ENCODE measurements around the gene GJB4.
"Not testable (repeated sequence)": the region's sequence is repeated elsewhere in the genome, so short reads cannot be mapped to it uniquely, and the experiment has no call there.

Gene GJB4

GRCh38 chr1:34763142-34763781, 3.7 kb downstream of the GJB4 start:
- H3K36me3 ChIP-seq (ENCODE audit: insufficient read depth, low read length) = no peaks in the 10 kb centered on the region
- H3K4me3 ChIP-seq (ENCODE audit: low read depth in 1 of 2, low read length in 2 of 2) = no peak overlapping the region
- H3K9me3 ChIP-seq (ENCODE audit: low read length) = no peaks in the 10 kb centered on the region
- no peak overlapping the region for H3K27ac ChIP-seq (ENCODE audit: low read depth, low read length)
- no peak overlapping the region for H3K9ac ChIP-seq (ENCODE audit: low read length)
- no peaks in the 10 kb centered on the region for H3K27me3 ChIP-seq (ENCODE audit: control insufficient read depth in 1 of 2, insufficient read depth in 2 of 2, low read length in 2 of 2)
- no peaks in the 10 kb centered on the region for H3K4me1 ChIP-seq (ENCODE audit: insufficient read depth, low read length)

GRCh38 chr1:34768856-34769255, 9.3 kb downstream of the GJB4 start:
- Histone ChIP-seq H3K4me1 (ENCODE audit: insufficient read depth, low read length) (no peaks in the 10 kb centered on the region), H3K36me3 (ENCODE audit: insufficient read depth, low read length) (no peaks in the 10 kb centered on the region), H3K27ac (ENCODE audit: low read depth, low read length) (no peak overlapping the region), H3K4me3 (ENCODE audit: low read depth in 1 of 2, low read length in 2 of 2) (no peak overlapping the region), H3K27me3 (ENCODE audit: control insufficient read depth in 1 of 2, insufficient read depth in 2 of 2, low read length in 2 of 2) (no peaks in the 10 kb centered on the region), H3K9ac (ENCODE audit: low read length) (no peak overlapping the region), H3K9me3 (ENCODE audit: low read length) (no peaks in the 10 kb centered on the region)

- Histone ChIP-seq H3K4me3 (ENCODE audit: low read depth in 1 of 2, low read length in 2 of 2) (no peak overlapping the region), H3K27ac (ENCODE audit: low read depth, low read length) (no peak overlapping the region), H3K4me1 (ENCODE audit: insufficient read depth, low read length) (no peaks in the 10 kb centered on the region), H3K27me3 (ENCODE audit: control insufficient read depth in 1 of 2, insufficient read depth in 2 of 2, low read length in 2 of 2) (no peaks in the 10 kb centered on the region), H3K36me3 (ENCODE audit: insufficient read depth, low read length) (no peaks in the 10 kb centered on the region), H3K9me3 (ENCODE audit: low read length) (no peaks in the 10 kb centered on the region), H3K9ac (ENCODE audit: low read length) (no peak overlapping the region)
Measured at GRCh38 chr1:34770891-34771504, 11.5 kb downstream of the GJB4 start.

- H3K4me1 ChIP-seq (ENCODE audit: insufficient read depth, low read length) = no peaks in the 10 kb centered on the region
- no peaks in the 10 kb centered on the region for H3K9me3 ChIP-seq (ENCODE audit: low read length)
- no peak overlapping the region for H3K9ac ChIP-seq (ENCODE audit: low read length)
- no peaks in the 10 kb centered on the region for H3K36me3 ChIP-seq (ENCODE audit: insufficient read depth, low read length)
- H3K4me3 ChIP-seq (ENCODE audit: low read depth in 1 of 2, low read length in 2 of 2) = no peak overlapping the region
- peaks cover 0 to 1% of the 10 kb centered on the region in 2 donors for H3K27me3 ChIP-seq (ENCODE audit: control insufficient read depth in 1 of 2, insufficient read depth in 2 of 2, low read length in 2 of 2)
- no peak overlapping the region for H3K27ac ChIP-seq (ENCODE audit: low read depth, low read length)
Measured at GRCh38 chr1:34771573-34772371, 12.2 kb downstream of the GJB4 start.

- not testable (repeated sequence) for H3K4me1 ChIP-seq (ENCODE audit: insufficient read depth, low read length); H3K4me3 ChIP-seq (ENCODE audit: low read depth in 1 of 2, low read length in 2 of 2); H3K9me3 ChIP-seq (ENCODE audit: low read length); H3K27ac ChIP-seq (ENCODE audit: low read depth, low read length); H3K9ac ChIP-seq (ENCODE audit: low read length); H3K36me3 ChIP-seq (ENCODE audit: insufficient read depth, low read length); H3K27me3 ChIP-seq (ENCODE audit: control insufficient read depth in 1 of 2, insufficient read depth in 2 of 2, low read length in 2 of 2)
Measured at GRCh38 chr1:34773114-34773513, 13.6 kb downstream of the GJB4 start.

- no peaks in the 10 kb centered on the region for H3K9me3 ChIP-seq (ENCODE audit: low read length)
- H3K27ac ChIP-seq (ENCODE audit: low read depth, low read length) = no peak overlapping the region
- no peaks in the 10 kb centered on the region for H3K4me1 ChIP-seq (ENCODE audit: insufficient read depth, low read length)
- H3K36me3 ChIP-seq (ENCODE audit: insufficient read depth, low read length) = no peaks in the 10 kb centered on the region
- H3K27me3 ChIP-seq (ENCODE audit: control insufficient read depth in 1 of 2, insufficient read depth in 2 of 2, low read length in 2 of 2) = peaks cover under 1 to 12% of the 10 kb centered on the region in 2 donors
- no peak overlapping the region for H3K9ac ChIP-seq (ENCODE audit: low read length)
- no peak overlapping the region for H3K4me3 ChIP-seq (ENCODE audit: low read depth in 1 of 2, low read length in 2 of 2)
Measured at GRCh38 chr1:34774957-34775356, 15.4 kb downstream of the GJB4 start.

GRCh38 chr1:34776911-34777310, 17.4 kb downstream of the GJB4 start:
- Histone ChIP-seq H3K9me3 (ENCODE audit: low read length) (no peaks in the 10 kb centered on the region), H3K9ac (ENCODE audit: low read length) (no peak overlapping the region), H3K27me3 (ENCODE audit: control insufficient read depth in 1 of 2, insufficient read depth in 2 of 2, low read length in 2 of 2) (peaks cover 12 to 31% of the 10 kb centered on the region in 2 donors), H3K36me3 (ENCODE audit: insufficient read depth, low read length) (no peaks in the 10 kb centered on the region), H3K4me3 (ENCODE audit: low read depth in 1 of 2, low read length in 2 of 2) (no peak overlapping the region), H3K4me1 (ENCODE audit: insufficient read depth, low read length) (no peaks in the 10 kb centered on the region), H3K27ac (ENCODE audit: low read depth, low read length) (no peak overlapping the region)

GRCh38 chr1:34777519-34778321, 18.2 kb downstream of the GJB4 start:
- Histone ChIP-seq H3K9ac (ENCODE audit: low read length) (no peak overlapping the region), H3K9me3 (ENCODE audit: low read length) (no peaks in the 10 kb centered on the region), H3K4me1 (ENCODE audit: insufficient read depth, low read length) (no peaks in the 10 kb centered on the region), H3K4me3 (ENCODE audit: low read depth in 1 of 2, low read length in 2 of 2) (no peak overlapping the region), H3K27me3 (ENCODE audit: control insufficient read depth in 1 of 2, insufficient read depth in 2 of 2, low read length in 2 of 2) (peaks cover 19 to 39% of the 10 kb centered on the region in 2 donors), H3K36me3 (ENCODE audit: insufficient read depth, low read length) (no peaks in the 10 kb centered on the region), H3K27ac (ENCODE audit: low read depth, low read length) (no peak overlapping the region)

GRCh38 chr1:34778381-34778780, 18.8 kb downstream of the GJB4 start:
- no peaks in the 10 kb centered on the region for H3K9me3 ChIP-seq (ENCODE audit: low read length)
- H3K27ac ChIP-seq (ENCODE audit: low read depth, low read length) = no peak overlapping the region
- no peak overlapping the region for H3K4me3 ChIP-seq (ENCODE audit: low read depth in 1 of 2, low read length in 2 of 2)
- H3K27me3 ChIP-seq (ENCODE audit: control insufficient read depth in 1 of 2, insufficient read depth in 2 of 2, low read length in 2 of 2) = peaks cover 19 to 44% of the 10 kb centered on the region in 2 donors
- H3K4me1 ChIP-seq (ENCODE audit: insufficient read depth, low read length) = no peaks in the 10 kb centered on the region
- no peak overlapping the region for H3K9ac ChIP-seq (ENCODE audit: low read length)
- H3K36me3 ChIP-seq (ENCODE audit: insufficient read depth, low read length) = no peaks in the 10 kb centered on the region

GRCh38 chr1:34779005-34779404, 19.5 kb downstream of the GJB4 start:
- Histone ChIP-seq H3K4me1 (ENCODE audit: insufficient read depth, low read length) (no peaks in the 10 kb centered on the region), H3K36me3 (ENCODE audit: insufficient read depth, low read length) (no peaks in the 10 kb centered on the region), H3K9me3 (ENCODE audit: low read length) (no peaks in the 10 kb centered on the region), H3K27me3 (ENCODE audit: control insufficient read depth in 1 of 2, insufficient read depth in 2 of 2, low read length in 2 of 2) (peaks cover 19 to 44% of the 10 kb centered on the region in 2 donors), H3K27ac (ENCODE audit: low read depth, low read length) (no peak overlapping the region), H3K4me3 (ENCODE audit: low read depth in 1 of 2, low read length in 2 of 2) (no peak overlapping the region), H3K9ac (ENCODE audit: low read length) (no peak overlapping the region)

- Histone ChIP-seq H3K4me1 (ENCODE audit: insufficient read depth, low read length) (no peaks in the 10 kb centered on the region), H3K27me3 (ENCODE audit: control insufficient read depth in 1 of 2, insufficient read depth in 2 of 2, low read length in 2 of 2) (peaks cover 19 to 44% of the 10 kb centered on the region in 2 donors), H3K4me3 (ENCODE audit: low read depth in 1 of 2, low read length in 2 of 2) (no peak overlapping the region), H3K9ac (ENCODE audit: low read length) (no peak overlapping the region), H3K36me3 (ENCODE audit: insufficient read depth, low read length) (no peaks in the 10 kb centered on the region), H3K27ac (ENCODE audit: low read depth, low read length) (no peak overlapping the region), H3K9me3 (ENCODE audit: low read length) (no peaks in the 10 kb centered on the region)
Measured at GRCh38 chr1:34779526-34779925, 20.0 kb downstream of the GJB4 start.

Data from muscle layer of colon (tissue), 2 donors.